ENCODE results near the gene DNMBP. TPM values are rescaled to one million over a fixed set of nuclear protein-coding genes. Genes with fewer than 3 reads are reported as not detected.

Gene DNMBP
- total and polyA plus RNA-seq, 2 of the 8 experiments (the other 6 are each of a cell fraction or from before 2014, with no cell fraction given): 19.1 to 26.4 TPM

- TF ChIP-seq, protein P1, sequence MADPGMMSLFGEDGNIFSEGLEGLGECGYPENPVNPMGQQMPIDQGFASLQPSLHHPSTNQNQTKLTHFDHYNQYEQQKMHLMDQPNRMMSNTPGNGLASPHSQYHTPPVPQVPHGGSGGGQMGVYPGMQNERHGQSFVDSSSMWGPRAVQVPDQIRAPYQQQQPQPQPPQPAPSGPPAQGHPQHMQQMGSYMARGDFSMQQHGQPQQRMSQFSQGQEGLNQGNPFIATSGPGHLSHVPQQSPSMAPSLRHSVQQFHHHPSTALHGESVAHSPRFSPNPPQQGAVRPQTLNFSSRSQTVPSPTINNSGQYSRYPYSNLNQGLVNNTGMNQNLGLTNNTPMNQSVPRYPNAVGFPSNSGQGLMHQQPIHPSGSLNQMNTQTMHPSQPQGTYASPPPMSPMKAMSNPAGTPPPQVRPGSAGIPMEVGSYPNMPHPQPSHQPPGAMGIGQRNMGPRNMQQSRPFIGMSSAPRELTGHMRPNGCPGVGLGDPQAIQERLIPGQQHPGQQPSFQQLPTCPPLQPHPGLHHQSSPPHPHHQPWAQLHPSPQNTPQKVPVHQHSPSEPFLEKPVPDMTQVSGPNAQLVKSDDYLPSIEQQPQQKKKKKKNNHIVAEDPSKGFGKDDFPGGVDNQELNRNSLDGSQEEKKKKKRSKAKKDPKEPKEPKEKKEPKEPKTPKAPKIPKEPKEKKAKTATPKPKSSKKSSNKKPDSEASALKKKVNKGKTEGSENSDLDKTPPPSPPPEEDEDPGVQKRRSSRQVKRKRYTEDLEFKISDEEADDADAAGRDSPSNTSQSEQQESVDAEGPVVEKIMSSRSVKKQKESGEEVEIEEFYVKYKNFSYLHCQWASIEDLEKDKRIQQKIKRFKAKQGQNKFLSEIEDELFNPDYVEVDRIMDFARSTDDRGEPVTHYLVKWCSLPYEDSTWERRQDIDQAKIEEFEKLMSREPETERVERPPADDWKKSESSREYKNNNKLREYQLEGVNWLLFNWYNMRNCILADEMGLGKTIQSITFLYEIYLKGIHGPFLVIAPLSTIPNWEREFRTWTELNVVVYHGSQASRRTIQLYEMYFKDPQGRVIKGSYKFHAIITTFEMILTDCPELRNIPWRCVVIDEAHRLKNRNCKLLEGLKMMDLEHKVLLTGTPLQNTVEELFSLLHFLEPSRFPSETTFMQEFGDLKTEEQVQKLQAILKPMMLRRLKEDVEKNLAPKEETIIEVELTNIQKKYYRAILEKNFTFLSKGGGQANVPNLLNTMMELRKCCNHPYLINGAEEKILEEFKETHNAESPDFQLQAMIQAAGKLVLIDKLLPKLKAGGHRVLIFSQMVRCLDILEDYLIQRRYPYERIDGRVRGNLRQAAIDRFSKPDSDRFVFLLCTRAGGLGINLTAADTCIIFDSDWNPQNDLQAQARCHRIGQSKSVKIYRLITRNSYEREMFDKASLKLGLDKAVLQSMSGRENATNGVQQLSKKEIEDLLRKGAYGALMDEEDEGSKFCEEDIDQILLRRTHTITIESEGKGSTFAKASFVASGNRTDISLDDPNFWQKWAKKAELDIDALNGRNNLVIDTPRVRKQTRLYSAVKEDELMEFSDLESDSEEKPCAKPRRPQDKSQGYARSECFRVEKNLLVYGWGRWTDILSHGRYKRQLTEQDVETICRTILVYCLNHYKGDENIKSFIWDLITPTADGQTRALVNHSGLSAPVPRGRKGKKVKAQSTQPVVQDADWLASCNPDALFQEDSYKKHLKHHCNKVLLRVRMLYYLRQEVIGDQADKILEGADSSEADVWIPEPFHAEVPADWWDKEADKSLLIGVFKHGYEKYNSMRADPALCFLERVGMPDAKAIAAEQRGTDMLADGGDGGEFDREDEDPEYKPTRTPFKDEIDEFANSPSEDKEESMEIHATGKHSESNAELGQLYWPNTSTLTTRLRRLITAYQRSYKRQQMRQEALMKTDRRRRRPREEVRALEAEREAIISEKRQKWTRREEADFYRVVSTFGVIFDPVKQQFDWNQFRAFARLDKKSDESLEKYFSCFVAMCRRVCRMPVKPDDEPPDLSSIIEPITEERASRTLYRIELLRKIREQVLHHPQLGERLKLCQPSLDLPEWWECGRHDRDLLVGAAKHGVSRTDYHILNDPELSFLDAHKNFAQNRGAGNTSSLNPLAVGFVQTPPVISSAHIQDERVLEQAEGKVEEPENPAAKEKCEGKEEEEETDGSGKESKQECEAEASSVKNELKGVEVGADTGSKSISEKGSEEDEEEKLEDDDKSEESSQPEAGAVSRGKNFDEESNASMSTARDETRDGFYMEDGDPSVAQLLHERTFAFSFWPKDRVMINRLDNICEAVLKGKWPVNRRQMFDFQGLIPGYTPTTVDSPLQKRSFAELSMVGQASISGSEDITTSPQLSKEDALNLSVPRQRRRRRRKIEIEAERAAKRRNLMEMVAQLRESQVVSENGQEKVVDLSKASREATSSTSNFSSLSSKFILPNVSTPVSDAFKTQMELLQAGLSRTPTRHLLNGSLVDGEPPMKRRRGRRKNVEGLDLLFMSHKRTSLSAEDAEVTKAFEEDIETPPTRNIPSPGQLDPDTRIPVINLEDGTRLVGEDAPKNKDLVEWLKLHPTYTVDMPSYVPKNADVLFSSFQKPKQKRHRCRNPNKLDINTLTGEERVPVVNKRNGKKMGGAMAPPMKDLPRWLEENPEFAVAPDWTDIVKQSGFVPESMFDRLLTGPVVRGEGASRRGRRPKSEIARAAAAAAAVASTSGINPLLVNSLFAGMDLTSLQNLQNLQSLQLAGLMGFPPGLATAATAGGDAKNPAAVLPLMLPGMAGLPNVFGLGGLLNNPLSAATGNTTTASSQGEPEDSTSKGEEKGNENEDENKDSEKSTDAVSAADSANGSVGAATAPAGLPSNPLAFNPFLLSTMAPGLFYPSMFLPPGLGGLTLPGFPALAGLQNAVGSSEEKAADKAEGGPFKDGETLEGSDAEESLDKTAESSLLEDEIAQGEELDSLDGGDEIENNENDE (IDR thresholded peaks at IDR 0.05; ENCODE audit: insufficient replicate concordance, low read length): no peak
- TF ChIP-seq CTBP2 (IDR thresholded peaks at IDR 0.05; ENCODE audit: borderline replicate concordance, insufficient read depth, insufficient read length, low read length): no peak
- no peak for TF ChIP-seq EP300 (IDR thresholded peaks at IDR 0.05; ENCODE audit: borderline replicate concordance in 1 of 2, low read depth in 2 of 2, low read length in 2 of 2)
- no peak for TF ChIP-seq POU5F1 (IDR thresholded peaks at IDR 0.05; ENCODE audit: low read depth, low read length)
- TF ChIP-seq BACH1 (IDR thresholded peaks at IDR 0.05; ENCODE audit: low read length): no peak
- no peak for TF ChIP-seq NRF1 (IDR thresholded peaks at IDR 0.05; ENCODE audit: low read depth, low read length)
- no peak for TF ChIP-seq SUZ12 (IDR thresholded peaks at IDR 0.05; ENCODE audit: low read length)
- TF ChIP-seq USF2 (IDR thresholded peaks at IDR 0.05; ENCODE audit: low read length): no peak
- TF ChIP-seq RAD21 (IDR thresholded peaks at IDR 0.05 in 1 of 2, conservative IDR thresholded peaks at IDR 0.05 in 1 of 2; ENCODE audit: low read depth in 2 of 2, low read length in 2 of 2): no peak
Observed at GRCh38 chr10:100043796-100044195, 34.0 kb upstream of the DNMBP start (continued).

All from H1 (cell line).